H1 (cell line): Measurements from ENCODE around the gene TAS2R31. TPM values are rescaled to one million over a fixed set of nuclear protein-coding genes. Genes with fewer than 3 reads are reported as not detected.
A peak's percentile ranks its signal among the peaks of the same experiment; 100 is the strongest.

Source experiments
- CTCF ChIA-PET: fragments of 300-600 bp; sonication (Branson Sonifier 250); formaldehyde crosslinking; loops from one replicate; lab custom pipeline; 2021; ENCODE audit not compliant: partially characterized antibody; lab: Charles Lee
- POLR2A ChIA-PET: fragments of 300-600 bp; sonication (Branson Sonifier 250); formaldehyde crosslinking; loops from one replicate; lab custom pipeline; 2021; ENCODE audit warnings: inconsistent platforms; ENCODE audit not compliant: partially characterized antibody; lab: Charles Lee
- DNase-seq, 2 experiments: peaks; one replicate each; pipeline versions ENCODE4 v3.0.0 to v3.0.0-alpha.2; 2010 to 2022; ENCODE audit warnings: low spot score in 2 of 2, low read depth in 1 of 2, mixed read lengths in 1 of 2
- FAIRE-seq: peaks from 2 replicates; lab custom pipeline; 2011; peaks lifted over from hg19 to GRCh38; lab: Jason Lieb, UNC
- H2AFZ ChIP-seq: 2 replicates; pipeline ENCODE4 v1.8.1; 2012; ENCODE audit warnings: low read length, inconsistent platforms
- H2AK5ac ChIP-seq: 2 replicates; pipeline ENCODE4 v1.6.1; 2013; ENCODE audit warnings: low read depth, low read length
- H2BK120ac ChIP-seq: replicated peaks from 2 replicates; pipeline ENCODE3; 2013; ENCODE audit warnings: low read depth, low read length, inconsistent platforms
- H2BK12ac ChIP-seq: 2 replicates; pipeline ENCODE4 v1.6.1; 2013; ENCODE audit warnings: low read depth, low read length
- H2BK15ac ChIP-seq: 2 replicates; pipeline ENCODE4 v1.6.1; 2013; ENCODE audit warnings: low read length
- H2BK20ac ChIP-seq: 2 replicates; pipeline ENCODE4 v1.6.1; 2013; ENCODE audit warnings: low read length
- H2BK5ac ChIP-seq: 2 replicates; pipeline ENCODE4 v1.6.1; 2013; ENCODE audit warnings: low read depth, low read length
- H3K14ac ChIP-seq: 2 replicates; pipeline ENCODE4 v1.6.1; 2013; ENCODE audit warnings: inconsistent platforms; ENCODE audit not compliant: insufficient read length
- H3K18ac ChIP-seq: 2 replicates; pipeline ENCODE4 v1.6.1; 2013; ENCODE audit warnings: low read length; ENCODE audit errors: extremely low read depth
- H3K23ac ChIP-seq: 2 replicates; pipeline ENCODE4 v1.6.1; 2013; ENCODE audit warnings: inconsistent platforms; ENCODE audit not compliant: insufficient read length
- H3K23me2 ChIP-seq: 2 replicates; pipeline ENCODE4 v1.6.1; 2013; ENCODE audit warnings: low read depth, low read length
- H3K27ac ChIP-seq: 2 replicates; pipeline ENCODE4 v1.6.1; 2011; ENCODE audit warnings: low read depth, low read length, inconsistent platforms
- H3K27me3 ChIP-seq, 4 experiments: replicated peaks in 1 of 4; 1 replicate in 1 of 4; 2 replicates in 3 of 4; pipeline versions ENCODE4 v1.6.1 to v1.8.1; 2011 to 2013; ENCODE audit warnings: low read length in 3 of 4, mild to moderate bottlenecking in 3 of 4, inconsistent platforms in 2 of 4, mixed read lengths in 2 of 4, moderate library complexity in 1 of 4; ENCODE audit not compliant: control insufficient read depth in 3 of 4, insufficient read depth in 3 of 4; ENCODE audit errors: extremely low read depth in 1 of 4
- H3K36me3 ChIP-seq, 4 experiments: 2 replicates each; pipeline versions ENCODE4 v1.6.1 to v1.8.1; 2011 to 2013; ENCODE audit warnings: mild to moderate bottlenecking in 4 of 4, low read length in 3 of 4, moderate library complexity in 2 of 4, control low read depth in 1 of 4, inconsistent platforms in 1 of 4; ENCODE audit not compliant: insufficient read depth in 4 of 4, control insufficient read depth in 2 of 4
- H3K4ac ChIP-seq: replicated peaks from 2 replicates; pipeline ENCODE3; 2013; ENCODE audit warnings: low read length, low read depth, mixed read lengths, inconsistent platforms; ENCODE audit not compliant: insufficient read length
- H3K4me1 ChIP-seq, 4 experiments: replicated peaks in 1 of 4; 1 replicate in 1 of 4; 2 replicates in 3 of 4; pipeline versions ENCODE4 v1.6.1 to v1.8.1; 2011 to 2013; ENCODE audit warnings: low read length in 3 of 4, inconsistent platforms in 2 of 4, mixed read lengths in 1 of 4; ENCODE audit not compliant: insufficient read depth in 4 of 4, control insufficient read depth in 3 of 4
- H3K4me2 ChIP-seq, 2 experiments: 2 replicates each; pipeline versions ENCODE4 v1.6.1 to v1.8.1; 2011 to 2013; ENCODE audit warnings: low read depth in 2 of 2, low read length in 2 of 2, control low read depth in 1 of 2, inconsistent platforms in 1 of 2, mild to moderate bottlenecking in 1 of 2; ENCODE audit not compliant: insufficient read depth in 1 of 2
- H3K4me3 ChIP-seq, 4 experiments: fragments of 200-600, 300-600 bp in 1 of 4; sonication (generic), shearing (Covaris generic), sonication (Bioruptor Twin) in 1 of 4; 2 replicates each; pipeline versions ENCODE4 v1.5.1 to v1.8.1; 2011 to 2016; ENCODE audit warnings: low read length in 4 of 4, low read depth in 3 of 4, control low read depth in 2 of 4, inconsistent platforms in 2 of 4, mild to moderate bottlenecking in 2 of 4, mixed read lengths in 1 of 4, moderate library complexity in 1 of 4; ENCODE audit not compliant: insufficient read depth in 2 of 4; ENCODE audit errors: extremely low read depth in 1 of 4
- H3K56ac ChIP-seq: replicated peaks from 2 replicates; pipeline ENCODE3; 2013; ENCODE audit warnings: low read depth, mild to moderate bottlenecking, mixed read lengths, low read length, inconsistent platforms; ENCODE audit not compliant: insufficient read length
- H3K79me1 ChIP-seq: 2 replicates; pipeline ENCODE4 v1.6.1; 2013; ENCODE audit warnings: low read depth, low read length, control low read depth
- H3K79me2 ChIP-seq, 2 experiments: 2 replicates each; pipeline versions ENCODE4 v1.6.1 to v1.8.1; 2012 to 2013; ENCODE audit warnings: low read length in 2 of 2, mild to moderate bottlenecking in 2 of 2, inconsistent platforms in 1 of 2; ENCODE audit not compliant: insufficient read depth in 2 of 2, control insufficient read depth in 1 of 2
- H3K9ac ChIP-seq, 4 experiments: replicated peaks in 1 of 4; 1 replicate in 1 of 4; 2 replicates in 3 of 4; pipeline versions ENCODE4 v1.6.1 to v1.8.1; 2011 to 2013; ENCODE audit warnings: low read depth in 3 of 4, low read length in 3 of 4, control low read depth in 2 of 4, mild to moderate bottlenecking in 2 of 4, moderate library complexity in 2 of 4, inconsistent platforms in 1 of 4; ENCODE audit errors: extremely low read depth in 1 of 4
- H3K9me3 ChIP-seq, 2 experiments: 2 replicates each; pipeline versions ENCODE4 v1.6.1 to v1.8.1; 2012 to 2013; ENCODE audit warnings: mild to moderate bottlenecking in 2 of 2, moderate library complexity in 2 of 2, control low read depth in 1 of 2, inconsistent platforms in 1 of 2, low read depth in 1 of 2, low read length in 1 of 2, mixed read lengths in 1 of 2; ENCODE audit not compliant: insufficient read depth in 2 of 2
- H4K20me1 ChIP-seq, 2 experiments: replicated peaks in 1 of 2; 2 replicates each; pipeline versions ENCODE3 to v1.8.1; 2011 to 2013; ENCODE audit warnings: inconsistent platforms in 2 of 2, low read length in 2 of 2, mild to moderate bottlenecking in 1 of 2; ENCODE audit not compliant: insufficient read depth in 2 of 2, control insufficient read depth in 1 of 2
- H4K5ac ChIP-seq: 2 replicates; pipeline ENCODE4 v1.6.1; 2013; ENCODE audit warnings: low read length, low read depth, mixed read lengths, inconsistent platforms; ENCODE audit not compliant: insufficient read length
- H4K8ac ChIP-seq: 2 replicates; pipeline ENCODE4 v1.8.0; 2013; ENCODE audit warnings: mild to moderate bottlenecking, moderate library complexity, low read length, inconsistent platforms; ENCODE audit not compliant: insufficient read depth; ENCODE audit errors: extremely low read depth
- H4K91ac ChIP-seq: replicated peaks from 2 replicates; pipeline ENCODE3; 2013; ENCODE audit warnings: low read length, mixed read lengths, inconsistent platforms; ENCODE audit not compliant: insufficient read length
- CEBPB ChIP-seq: IDR thresholded peaks from 2 replicates; pipeline ENCODE4 v1.6.1; 2012; ENCODE audit warnings: low read depth, low read length
- HDAC6 ChIP-seq: IDR thresholded peaks from one replicate; pipeline ENCODE4 v1.7.1; 2012; ENCODE audit warnings: low read depth, mild to moderate bottlenecking, inconsistent platforms, low read length, moderate library complexity
- KDM1A ChIP-seq: fragments of 200-600, 300-600 bp; sonication (generic); IDR thresholded peaks from 2 replicates; pipeline ENCODE4 v1.7.1; 2016; ENCODE audit warnings: mild to moderate bottlenecking, low read length, borderline replicate concordance
- RAD21 ChIP-seq, 2 experiments: IDR thresholded peaks in 1 of 2; conservative IDR thresholded peaks in 1 of 2; 2 replicates each; pipeline ENCODE4 v1.6.1; 2011; ENCODE audit warnings: low read depth in 2 of 2, low read length in 2 of 2, improper control_type of control experiment in 1 of 2, inconsistent platforms in 1 of 2, mild to moderate bottlenecking in 1 of 2, moderate library complexity in 1 of 2
- SP2 ChIP-seq: IDR thresholded peaks from 2 replicates; pipeline ENCODE4 v1.6.1; 2012; ENCODE audit warnings: mild to moderate bottlenecking, low read length, inconsistent platforms
- TAF1 ChIP-seq: IDR thresholded peaks from 2 replicates; pipeline ENCODE4 v1.6.1; 2011; ENCODE audit warnings: mild to moderate bottlenecking, low read depth, low read length
- WGBS, 2 experiments: shearing (Covaris generic) in 1 of 2; methylation state at CpG; one replicate each; pipeline versions ENCODE4 v1.1.6 to v1.1.7; 2013 to 2015; ENCODE audit warnings: low lambda C conversion rate in 2 of 2, mixed read lengths in 2 of 2, inconsistent platforms in 1 of 2, low coverage in 1 of 2, missing lambda C conversion rate in 1 of 2; ENCODE audit not compliant: insufficient replicate concordance in 2 of 2, insufficient coverage in 1 of 2, insufficient read length in 1 of 2; ENCODE audit errors: extremely low coverage in 1 of 2, missing lambda C conversion rate in 1 of 2; 5-methylcytosine and 5-hydroxymethylcytosine counted together
- polyA plus RNA-seq, 7 experiments: library from polyadenylated mRNA; depleted of rRNA in 3 of 7; stranded (reverse) in 5 of 7; unstranded in 2 of 7; fragments of >200 nt in 5 of 7; fragments of 200-250 nt in 2 of 7; gene quantifications; 1 replicate in 5 of 7; 2 replicates in 1 of 7; 4 replicates in 1 of 7; pipeline versions ENCODE4 v1.2.1 to v1.2.3, GENCODE V29; 2011 to 2013; ENCODE audit warnings: missing spikeins in 2 of 7, mixed read lengths in 2 of 7
- total RNA-seq: library from RNA; stranded (reverse); fragmentation: NEBNext Ultra II Directional; extraction: Animal tissue kit (Norgen Biotek cat#: 25700); gene quantifications from 2 replicates; pipeline ENCODE4 v1.2.1, GENCODE V29; 2021
- TF ChIP-seq, protein P1 (sequence below): IDR thresholded peaks from 2 replicates; pipeline ENCODE4 v1.6.1; 2012; ENCODE audit warnings: inconsistent platforms
- TF ChIP-seq, protein P2 (sequence below), 3 experiments: IDR thresholded peaks; 1 replicate in 2 of 3; 2 replicates in 1 of 3; pipeline versions ENCODE4 v1.5.1 to v1.6.1; 2011; ENCODE audit warnings: low read length in 3 of 3, mild to moderate bottlenecking in 3 of 3, inconsistent platforms in 2 of 3, low read depth in 1 of 3, moderate library complexity in 1 of 3; ENCODE audit not compliant: insufficient read depth in 1 of 3; ENCODE audit errors: control extremely low read depth in 1 of 3
- TF ChIP-seq, protein P3 (sequence below): IDR thresholded peaks from 2 replicates; pipeline ENCODE4 v1.6.1; 2012; ENCODE audit warnings: low read length, inconsistent platforms

Gene TAS2R31
- total and polyA plus RNA-seq, 2 of the 8 experiments (the other 6 are each of a cell fraction or from before 2014, with no cell fraction given): 0.24 to 1.4 TPM

DNA sequence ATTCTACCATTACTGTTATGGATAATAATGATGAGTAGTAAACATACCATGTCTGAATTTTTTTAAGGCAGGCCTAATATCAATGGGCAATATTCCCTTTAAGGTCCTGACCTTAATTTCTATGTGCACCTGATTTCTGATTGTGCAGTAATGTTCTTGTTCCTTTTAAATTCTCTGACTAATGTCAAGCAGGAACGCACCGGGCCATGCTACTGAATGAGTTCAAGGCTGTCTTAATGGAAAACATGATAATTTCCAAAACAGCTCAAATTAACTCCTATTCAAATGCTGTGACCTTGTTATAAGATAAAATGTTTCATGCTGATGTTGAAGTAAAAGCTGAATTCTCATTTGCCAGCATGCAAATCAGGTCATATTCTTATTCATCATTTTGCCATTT lies 24.1 kb upstream of the TAS2R31 start:
- Histone ChIP-seq H2BK20ac (no peak overlapping the region), H3K9ac (no peak overlapping the region), H3K14ac (no peak overlapping the region), H4K5ac (no peak overlapping the region), H3K79me2 (no peaks in the 10 kb centered on the region; a peak in 1 of 4 replicates), H3K9me3 (peaks cover 11 to 12% of the 10 kb centered on the region in 2 experiments), H3K18ac (no peak overlapping the region), H3K4me1 (no peaks in the 10 kb centered on the region), H2BK120ac (no peak overlapping the region), H4K8ac (no peak overlapping the region), H2AK5ac (no peak overlapping the region), H2BK15ac (no peak overlapping the region), H3K27me3 (peaks cover 0 to 1% (median 0%) of the 10 kb centered on the region in 4 experiments; a peak in 1 of 7 replicates), H3K27ac (no peak overlapping the region), H4K20me1 (no peaks in the 10 kb centered on the region), H3K79me1 (no peaks in the 10 kb centered on the region; the same call in 1 of the 2 replicates), H3K4me3 (no peak overlapping the region), H3K23ac (no peak overlapping the region), H4K91ac (no peak overlapping the region), H3K56ac (no peak overlapping the region), H3K4me2 (no peak overlapping the region), H2AFZ (no peak overlapping the region), H3K23me2 (no peaks in the 10 kb centered on the region), H2BK12ac (no peak overlapping the region), H3K4ac (no peak overlapping the region), H3K36me3 (peaks cover 0 to 8% (median 1%) of the 10 kb centered on the region in 4 experiments; a peak in 3 of 8 replicates), H2BK5ac (no peak overlapping the region)
- DNase-seq: no peak
- WGBS, 2 experiments: 96% methylated on average over 2 of the region's 2 CpGs; no CpG with 5 or more reads in 1 of the 2 experiments
- ChIA-PET POLR2A (no interaction called here), CTCF (no interaction called here)
- peak; percentile 28 for FAIRE-seq
- TF ChIP-seq KDM1A (no peak), RAD21 (IDR thresholded peaks at IDR 0.05 in 1 of 2, conservative IDR thresholded peaks at IDR 0.05 in 1 of 2; ENCODE audit: low read depth in 2 of 2, low read length in 2 of 2) (no peak), TAF1 (no peak), SP2 (no peak), CEBPB (no peak), HDAC6 (no peak)
- TF ChIP-seq, protein P1, sequence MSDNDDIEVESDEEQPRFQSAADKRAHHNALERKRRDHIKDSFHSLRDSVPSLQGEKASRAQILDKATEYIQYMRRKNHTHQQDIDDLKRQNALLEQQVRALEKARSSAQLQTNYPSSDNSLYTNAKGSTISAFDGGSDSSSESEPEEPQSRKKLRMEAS: no peak
- TF ChIP-seq, protein P2, sequence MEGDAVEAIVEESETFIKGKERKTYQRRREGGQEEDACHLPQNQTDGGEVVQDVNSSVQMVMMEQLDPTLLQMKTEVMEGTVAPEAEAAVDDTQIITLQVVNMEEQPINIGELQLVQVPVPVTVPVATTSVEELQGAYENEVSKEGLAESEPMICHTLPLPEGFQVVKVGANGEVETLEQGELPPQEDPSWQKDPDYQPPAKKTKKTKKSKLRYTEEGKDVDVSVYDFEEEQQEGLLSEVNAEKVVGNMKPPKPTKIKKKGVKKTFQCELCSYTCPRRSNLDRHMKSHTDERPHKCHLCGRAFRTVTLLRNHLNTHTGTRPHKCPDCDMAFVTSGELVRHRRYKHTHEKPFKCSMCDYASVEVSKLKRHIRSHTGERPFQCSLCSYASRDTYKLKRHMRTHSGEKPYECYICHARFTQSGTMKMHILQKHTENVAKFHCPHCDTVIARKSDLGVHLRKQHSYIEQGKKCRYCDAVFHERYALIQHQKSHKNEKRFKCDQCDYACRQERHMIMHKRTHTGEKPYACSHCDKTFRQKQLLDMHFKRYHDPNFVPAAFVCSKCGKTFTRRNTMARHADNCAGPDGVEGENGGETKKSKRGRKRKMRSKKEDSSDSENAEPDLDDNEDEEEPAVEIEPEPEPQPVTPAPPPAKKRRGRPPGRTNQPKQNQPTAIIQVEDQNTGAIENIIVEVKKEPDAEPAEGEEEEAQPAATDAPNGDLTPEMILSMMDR (IDR thresholded peaks at IDR 0.05; ENCODE audit: control extremely low read depth in 1 of 3, insufficient read depth in 1 of 3, low read depth in 1 of 3, low read length in 3 of 3): no peak
- TF ChIP-seq, protein P3, sequence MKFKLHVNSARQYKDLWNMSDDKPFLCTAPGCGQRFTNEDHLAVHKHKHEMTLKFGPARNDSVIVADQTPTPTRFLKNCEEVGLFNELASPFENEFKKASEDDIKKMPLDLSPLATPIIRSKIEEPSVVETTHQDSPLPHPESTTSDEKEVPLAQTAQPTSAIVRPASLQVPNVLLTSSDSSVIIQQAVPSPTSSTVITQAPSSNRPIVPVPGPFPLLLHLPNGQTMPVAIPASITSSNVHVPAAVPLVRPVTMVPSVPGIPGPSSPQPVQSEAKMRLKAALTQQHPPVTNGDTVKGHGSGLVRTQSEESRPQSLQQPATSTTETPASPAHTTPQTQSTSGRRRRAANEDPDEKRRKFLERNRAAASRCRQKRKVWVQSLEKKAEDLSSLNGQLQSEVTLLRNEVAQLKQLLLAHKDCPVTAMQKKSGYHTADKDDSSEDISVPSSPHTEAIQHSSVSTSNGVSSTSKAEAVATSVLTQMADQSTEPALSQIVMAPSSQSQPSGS: no peak
